Measurements from ENCODE around the gene MPV17L.
"Not testable (repeated sequence)": the region's sequence is repeated elsewhere in the genome, so short reads cannot be mapped to it uniquely, and the experiment has no call there.

Gene MPV17L

GRCh38 chr16:15395631-15396508 is at the start of gene MPV17L:
Gene MPV17L, plus strand, starts transcription at chr16:15395754. Its CDS starts 144 bp downstream, at chr16:15395898.
- not testable (repeated sequence) for DNase-seq (ENCODE audit: low read depth)

GRCh38 chr16:15348721-15349120 is 46.8 kb upstream of the MPV17L start:
- not testable (repeated sequence) for DNase-seq (ENCODE audit: low read depth)

DNA sequence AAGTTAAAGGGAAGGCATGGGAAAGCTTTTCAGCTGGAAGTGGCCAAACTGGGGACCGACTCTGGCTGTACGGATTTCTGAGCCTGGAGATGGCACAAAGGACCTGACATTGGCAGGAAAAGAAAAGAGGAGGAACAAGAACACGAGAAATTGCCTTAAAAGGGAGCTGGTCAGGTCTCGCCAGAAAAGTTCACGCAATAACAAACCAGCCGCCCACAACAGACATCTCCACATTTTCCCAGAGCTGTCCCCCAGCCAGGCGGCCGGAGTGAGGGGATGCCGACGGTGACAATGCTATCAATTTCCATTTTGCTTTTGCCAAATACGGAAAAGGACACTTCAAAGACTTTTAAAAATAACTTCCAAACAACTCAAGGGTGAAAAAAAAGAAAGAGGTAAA is 44.3 kb upstream of the MPV17L start:
- DNase-seq (ENCODE audit: low read depth) = not testable (repeated sequence)

- not testable (repeated sequence) for DNase-seq (ENCODE audit: low read depth)
These were observed 43.8 kb upstream of the MPV17L start for GRCh38 chr16:15351745-15352144.

DNA sequence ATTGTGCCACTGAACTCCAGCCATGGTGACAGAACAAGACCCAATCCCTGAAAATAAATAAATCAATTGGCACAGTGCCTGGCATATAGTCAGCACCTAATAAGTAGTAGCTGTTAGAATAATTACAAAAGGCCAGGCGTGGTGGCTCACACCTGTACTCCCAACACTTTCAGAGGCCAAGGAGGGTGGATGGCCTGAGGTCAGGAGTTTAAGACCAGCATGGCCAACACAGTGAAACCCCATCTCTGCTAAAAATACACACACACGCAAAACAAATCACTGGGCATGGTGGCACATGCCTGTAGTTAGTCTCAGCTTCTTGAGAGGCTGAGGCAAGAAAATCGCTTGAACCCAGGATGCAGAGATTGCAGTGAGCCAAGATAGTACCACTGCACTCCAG is 42.7 kb upstream of the MPV17L start:
- DNase-seq (ENCODE audit: low read depth) = not testable (repeated sequence)

DNA sequence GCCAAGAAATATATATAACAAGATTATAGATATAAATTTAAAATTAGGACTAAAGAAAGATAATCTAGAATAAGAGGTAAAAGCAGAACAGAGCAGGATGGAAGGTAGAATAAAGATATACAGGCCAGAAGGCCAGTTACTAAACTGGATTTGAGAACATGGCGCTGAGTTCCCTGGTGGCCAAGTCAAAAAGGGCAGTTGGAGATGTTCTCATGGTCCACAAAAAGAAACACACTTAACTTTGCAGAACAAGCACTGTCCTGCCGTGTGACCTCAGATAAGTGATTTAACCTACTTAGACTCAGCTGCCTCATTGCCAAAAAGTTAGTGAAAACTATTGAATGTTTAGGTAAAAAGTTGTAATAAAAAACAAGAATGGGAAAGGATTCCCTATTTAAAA is 40.7 kb upstream of the MPV17L start:
- not testable (repeated sequence) for DNase-seq (ENCODE audit: low read depth)

GRCh38 chr16:15357495-15357894 is 38.1 kb upstream of the MPV17L start:
- not testable (repeated sequence) for DNase-seq (ENCODE audit: low read depth)

DNA sequence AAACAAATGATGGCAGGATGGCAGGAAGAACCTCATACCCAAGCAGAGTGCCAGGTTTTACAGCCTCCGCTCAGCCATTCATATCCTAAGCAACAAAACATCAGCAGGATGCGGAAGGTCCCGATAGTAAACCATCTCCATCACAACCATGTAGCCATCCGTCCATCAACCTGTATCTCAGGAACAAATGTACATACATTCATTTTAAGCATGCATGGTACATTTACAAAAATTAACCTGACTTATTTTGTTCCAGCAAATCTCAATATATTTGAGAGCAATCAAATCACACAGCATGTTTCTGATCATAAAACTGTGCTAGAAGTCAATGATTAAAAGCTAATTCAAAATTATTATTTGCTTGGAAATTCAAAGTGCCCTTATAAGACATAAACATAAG is 17.4 kb upstream of the MPV17L start, which contains the start of gene NPIPA5:
Gene NPIPA5, minus strand, starts transcription at position 101 of the 400 bp plus-strand sequence. Its CDS starts 0 bp downstream, at position 101.
- not testable (repeated sequence) for DNase-seq (ENCODE audit: low read depth)

DNA sequence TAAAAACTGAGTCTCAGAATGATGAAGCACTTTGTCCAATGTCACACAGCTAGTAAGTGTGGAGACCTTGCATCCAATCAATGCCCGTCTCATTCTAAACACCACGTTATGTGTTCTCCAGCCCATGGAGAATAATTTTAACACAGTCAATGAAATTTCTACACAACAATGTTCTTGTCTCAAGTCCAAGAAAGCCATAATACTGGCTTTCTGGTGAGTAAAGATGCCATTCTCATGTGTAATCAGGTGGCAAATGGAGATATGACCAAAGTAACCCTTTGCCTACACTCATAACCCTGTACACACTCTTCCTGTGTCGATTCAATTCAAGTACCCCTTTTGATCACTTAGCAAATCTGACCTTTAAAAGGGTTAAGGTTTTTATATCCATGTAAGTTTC is 12.7 kb upstream of the MPV17L start:
- DNase-seq (ENCODE audit: low read depth) = not testable (repeated sequence)

- not testable (repeated sequence) for DNase-seq (ENCODE audit: low read depth)
These were observed 7.5 kb upstream of the MPV17L start for GRCh38 chr16:15388060-15388459.

- DNase-seq (ENCODE audit: low read depth) = not testable (repeated sequence)
These were observed 5.6 kb upstream of the MPV17L start for GRCh38 chr16:15389916-15390315.

DNA sequence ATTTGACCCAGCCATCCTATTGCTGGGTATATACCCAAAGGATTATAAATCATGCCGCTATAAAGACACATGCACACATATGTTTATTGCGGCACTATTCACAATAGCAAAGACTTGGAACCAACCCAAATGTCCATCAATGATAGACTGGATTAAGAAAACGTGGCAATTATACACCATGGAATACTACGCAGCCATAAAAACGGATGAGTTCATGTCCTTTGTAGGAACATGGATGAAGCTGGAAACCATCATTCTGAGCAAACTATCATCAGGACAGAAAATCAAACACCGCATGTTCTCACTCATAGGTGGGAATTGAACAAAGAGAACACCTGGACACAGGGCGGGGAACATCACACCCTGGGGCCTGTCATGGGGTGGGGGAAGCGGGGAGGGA is 2.5 kb upstream of the MPV17L start:
- not testable (repeated sequence) for DNase-seq (ENCODE audit: low read depth)

- DNase-seq (ENCODE audit: low read depth) = not testable (repeated sequence)
These were observed 915 bp downstream of the MPV17L start for GRCh38 chr16:15396509-15396829.

- DNase-seq (ENCODE audit: low read depth) = no peak
These were observed 1.5 kb downstream of the MPV17L start for GRCh38 chr16:15396948-15397594.

- DNase-seq (ENCODE audit: low read depth) = no peak
These were observed 3.2 kb downstream of the MPV17L start for GRCh38 chr16:15398618-15399316.

GRCh38 chr16:15399317-15399716 is 3.8 kb downstream of the MPV17L start:
- no peak for DNase-seq (ENCODE audit: low read depth)

GRCh38 chr16:15400314-15400713 is 4.8 kb downstream of the MPV17L start:
- DNase-seq (ENCODE audit: low read depth) = not testable (repeated sequence)

DNA sequence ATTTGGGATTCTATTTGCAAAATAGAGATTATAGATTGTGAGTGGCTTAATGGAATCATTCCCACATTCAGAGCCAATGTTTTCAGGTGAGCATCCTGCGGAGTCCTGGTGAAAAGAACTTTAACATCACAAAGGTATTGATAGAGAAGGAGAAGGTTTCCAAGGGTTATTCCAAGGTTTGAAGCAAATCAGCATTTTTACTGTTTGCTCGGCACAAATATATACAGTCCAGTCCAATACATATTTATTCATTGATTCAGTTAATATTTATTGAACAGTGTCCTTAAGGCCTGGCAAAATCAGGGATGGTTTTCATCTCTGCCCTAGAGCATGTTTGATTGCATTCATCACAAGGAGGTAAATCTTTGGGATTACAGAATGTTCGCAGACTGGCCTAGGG is 6.4 kb downstream of the MPV17L start:
- DNase-seq (ENCODE audit: low read depth) = no peak

- no peak for DNase-seq (ENCODE audit: low read depth)
These were observed 7.9 kb downstream of the MPV17L start for GRCh38 chr16:15403392-15403995.

GRCh38 chr16:15404091-15404490 is 8.5 kb downstream of the MPV17L start:
- DNase-seq (ENCODE audit: low read depth) = not testable (repeated sequence)

DNA sequence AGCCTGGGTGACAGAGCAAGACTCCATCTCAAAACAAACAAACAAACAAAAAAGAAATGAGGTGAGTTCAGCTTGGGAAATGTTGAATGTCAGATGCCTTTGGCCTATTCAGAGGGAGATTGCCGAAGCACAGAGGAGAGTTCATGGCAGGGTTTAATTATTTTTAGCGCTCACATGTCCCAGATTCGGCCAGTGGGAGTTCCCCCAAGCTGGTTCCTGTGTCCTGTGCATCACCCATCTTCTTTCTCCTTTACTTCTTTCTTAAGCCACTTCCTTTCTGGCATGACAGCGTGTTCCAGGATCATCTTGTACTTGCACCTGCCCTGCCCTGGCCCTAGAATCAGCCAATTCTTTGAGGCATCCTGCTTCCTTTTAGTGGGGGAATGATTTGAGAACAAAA is 9.2 kb downstream of the MPV17L start:
- no peak for DNase-seq (ENCODE audit: low read depth)

GRCh38 chr16:15407756-15408155 is 12.2 kb downstream of the MPV17L start:
- not testable (repeated sequence) for DNase-seq (ENCODE audit: low read depth)
